K562 (cell line): ENCODE results near the gene MARS1. TPM values are rescaled to one million over a fixed set of nuclear protein-coding genes. Genes with fewer than 3 reads are reported as not detected.

Experiments used
- BCL6 ChIP-seq: fragments of 250-450 bp; sonication (Bioruptor Pico); IDR thresholded peaks from 2 replicates; pipeline ENCODE4 v1.4.0; 2020
- CC2D1A ChIP-seq: fragments of 450-650 bp; IDR thresholded peaks from 2 replicates; pipeline ENCODE4 v1.6.1; 2017; ENCODE audit warnings: mild to moderate bottlenecking
- CREB1 ChIP-seq, 2 experiments: sonication (generic) in 1 of 2; formaldehyde crosslinking in 1 of 2; IDR thresholded peaks; 2 replicates each; pipeline versions ENCODE4 v1.6.1 to v1.8.0; 2012 to 2022; ENCODE audit warnings: inconsistent platforms in 1 of 2, mild to moderate bottlenecking in 1 of 2, missing genetic modification reagents in 1 of 2, moderate library complexity in 1 of 2
- MBD2 ChIP-seq: sonication (generic); IDR thresholded peaks from 2 replicates; pipeline ENCODE4 v1.6.1; 2016; ENCODE audit warnings: low read depth, borderline replicate concordance
- TGIF2 ChIP-seq: sonication (generic); formaldehyde crosslinking; IDR thresholded peaks from 2 replicates; pipeline ENCODE4 v1.8.1; 2022; ENCODE audit warnings: mild to moderate bottlenecking, missing genetic modification reagents, moderate library complexity
- U2AF1 ChIP-seq: fragments of 200-400 bp; formaldehyde crosslinking; optimal IDR thresholded peaks from 2 replicates; pipeline ENCODE3; 2017; ENCODE audit warnings: mild to moderate bottlenecking, low read depth, low read length, moderate library complexity
- ZNF263 ChIP-seq: sonication (generic); formaldehyde crosslinking; IDR thresholded peaks from 2 replicates; pipeline ENCODE4 v1.8.0; 2022; ENCODE audit warnings: mild to moderate bottlenecking, missing genetic modification reagents, borderline replicate concordance
- ZNF695 ChIP-seq: fragments of 450-650 bp; formaldehyde crosslinking; IDR thresholded peaks from 2 replicates; pipeline ENCODE4 v1.4.0; 2020; ENCODE audit warnings: mild to moderate bottlenecking, moderate library complexity
- ZNF707 ChIP-seq: fragments of 250-450 bp; sonication (Bioruptor Pico); conservative IDR thresholded peaks from 2 replicates; pipeline ENCODE4 v1.8.0; 2022; ENCODE audit warnings: inconsistent platforms, mild to moderate bottlenecking, moderate library complexity
- ZNF75A ChIP-seq: fragments of 450-650 bp; formaldehyde crosslinking; IDR thresholded peaks from 2 replicates; pipeline ENCODE4 v1.4.0; 2020; ENCODE audit warnings: mild to moderate bottlenecking
- ZNF780A ChIP-seq: fragments of 250-450 bp; sonication (Bioruptor Pico); IDR thresholded peaks from 2 replicates; pipeline ENCODE4 v1.5.0; 2021; ENCODE audit warnings: mild to moderate bottlenecking
- polyA plus RNA-seq, 8 experiments: library from polyadenylated mRNA; depleted of rRNA in 4 of 8; stranded (reverse) in 5 of 8; unstranded in 3 of 8; fragments of >200 nt; fragmentation: Nextera tagmentation in 2 of 8; fragmentation: Illumina TruSeq in 1 of 8; extraction: Ambion mirVana in 2 of 8; extraction: Trizol in 1 of 8; gene quantifications; 2 replicates each; pipeline versions ENCODE4 v1.2.1 to v1.2.3, GENCODE V29; 2011 to 2014; ENCODE audit warnings: inconsistent platforms in 1 of 8, missing spikeins in 1 of 8
- total RNA-seq, 7 experiments: library from RNA; depleted of rRNA in 6 of 7; stranded (reverse); fragments of >200 nt in 6 of 7; fragmentation: Illumina TruSeq in 2 of 7; extraction: Trizol in 2 of 7; gene quantifications; 2 replicates each; pipeline versions ENCODE4 v1.2.1 to v1.2.3, GENCODE V29; 2011 to 2021; ENCODE audit warnings: low replicate concordance in 1 of 7
- TF ChIP-seq, protein P1 (sequence below): fragments of 450-650 bp; IDR thresholded peaks from 2 replicates; pipeline ENCODE4 v1.6.1; 2018; ENCODE audit not compliant: partially characterized antibody
- TF ChIP-seq, protein P2 (sequence below), 2 experiments: fragments of 450-650 bp in 1 of 2; sonication (generic) in 1 of 2; formaldehyde crosslinking; conservative IDR thresholded peaks; 2 replicates each; pipeline versions ENCODE4 v1.4.0 to v1.8.1; 2020 to 2022; ENCODE audit warnings: mild to moderate bottlenecking in 1 of 2, missing genetic modification reagents in 1 of 2
- TF ChIP-seq, protein P3 (sequence below): IDR thresholded peaks from 3 replicates; pipeline ENCODE4 v1.6.1; 2011; ENCODE audit warnings: borderline replicate concordance, mild to moderate bottlenecking; ENCODE audit not compliant: insufficient read length, insufficient read depth
- TF ChIP-seq, protein P4 (sequence below): sonication (generic); formaldehyde crosslinking; IDR thresholded peaks from 2 replicates; pipeline ENCODE4 v1.9.0; 2022; ENCODE audit warnings: mild to moderate bottlenecking, missing genetic modification reagents

MARS1 gene
- total and polyA plus RNA-seq, 9 of the 15 experiments (the other 6 are each of a cell fraction or from before 2014, with no cell fraction given): 117 to 382 (median 220) TPM

DNA sequence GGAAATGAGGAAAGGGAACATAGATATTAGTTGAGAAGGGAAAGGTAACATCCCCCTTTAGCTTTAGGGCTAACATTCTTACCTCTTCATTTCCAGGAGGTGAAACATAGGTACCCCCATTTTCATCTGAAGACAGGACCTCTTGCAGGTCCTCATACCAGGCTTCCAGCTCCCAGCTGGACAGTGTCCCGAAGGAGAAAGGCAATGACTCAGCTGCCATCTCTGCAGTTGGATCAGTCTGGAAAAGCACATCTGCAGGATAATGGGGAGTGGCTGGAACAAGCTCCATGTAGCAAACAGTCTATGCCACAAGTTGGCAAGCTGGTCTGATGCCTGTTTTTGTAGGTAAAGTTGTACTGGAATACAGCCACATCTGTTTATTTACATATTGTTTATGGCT, 29.3 kb downstream of the MARS1 start (continued):
- TF ChIP-seq ZNF75A (CRISPR knock-in tag): no peak
- TF ChIP-seq, protein P1, sequence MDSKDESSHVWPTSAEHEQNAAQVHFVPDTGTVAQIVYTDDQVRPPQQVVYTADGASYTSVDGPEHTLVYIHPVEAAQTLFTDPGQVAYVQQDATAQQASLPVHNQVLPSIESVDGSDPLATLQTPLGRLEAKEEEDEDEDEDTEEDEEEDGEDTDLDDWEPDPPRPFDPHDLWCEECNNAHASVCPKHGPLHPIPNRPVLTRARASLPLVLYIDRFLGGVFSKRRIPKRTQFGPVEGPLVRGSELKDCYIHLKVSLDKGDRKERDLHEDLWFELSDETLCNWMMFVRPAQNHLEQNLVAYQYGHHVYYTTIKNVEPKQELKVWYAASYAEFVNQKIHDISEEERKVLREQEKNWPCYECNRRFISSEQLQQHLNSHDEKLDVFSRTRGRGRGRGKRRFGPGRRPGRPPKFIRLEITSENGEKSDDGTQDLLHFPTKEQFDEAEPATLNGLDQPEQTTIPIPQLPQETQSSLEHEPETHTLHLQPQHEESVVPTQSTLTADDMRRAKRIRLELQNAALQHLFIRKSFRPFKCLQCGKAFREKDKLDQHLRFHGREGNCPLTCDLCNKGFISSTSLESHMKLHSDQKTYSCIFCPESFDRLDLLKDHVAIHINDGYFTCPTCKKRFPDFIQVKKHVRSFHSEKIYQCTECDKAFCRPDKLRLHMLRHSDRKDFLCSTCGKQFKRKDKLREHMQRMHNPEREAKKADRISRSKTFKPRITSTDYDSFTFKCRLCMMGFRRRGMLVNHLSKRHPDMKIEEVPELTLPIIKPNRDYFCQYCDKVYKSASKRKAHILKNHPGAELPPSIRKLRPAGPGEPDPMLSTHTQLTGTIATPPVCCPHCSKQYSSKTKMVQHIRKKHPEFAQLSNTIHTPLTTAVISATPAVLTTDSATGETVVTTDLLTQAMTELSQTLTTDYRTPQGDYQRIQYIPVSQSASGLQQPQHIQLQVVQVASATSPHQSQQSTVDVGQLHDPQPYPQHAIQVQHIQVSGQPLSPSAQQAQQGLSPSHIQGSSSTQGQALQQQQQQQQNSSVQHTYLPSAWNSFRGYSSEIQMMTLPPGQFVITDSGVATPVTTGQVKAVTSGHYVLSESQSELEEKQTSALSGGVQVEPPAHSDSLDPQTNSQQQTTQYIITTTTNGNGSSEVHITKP: peak; percentile 15
- no peak for TF ChIP-seq TGIF2 (CRISPR knock-in tag)
- no peak for TF ChIP-seq CC2D1A
- TF ChIP-seq CREB1 (IDR thresholded peaks at IDR 0.05): no peak
- no peak for TF ChIP-seq CREB1 (CRISPR knock-in tag; IDR thresholded peaks at IDR 0.05)
- 0 out of 2 replicates have a peak, but pooled peaks have one; percentile 22 for TF ChIP-seq ZNF780A
- 0 out of 2 replicates have a peak, but pooled peaks have one; percentile 2 for TF ChIP-seq ZNF263 (CRISPR knock-in tag)
- TF ChIP-seq ZNF707 (CRISPR knock-in tag): no peak
- TF ChIP-seq, protein P2, sequence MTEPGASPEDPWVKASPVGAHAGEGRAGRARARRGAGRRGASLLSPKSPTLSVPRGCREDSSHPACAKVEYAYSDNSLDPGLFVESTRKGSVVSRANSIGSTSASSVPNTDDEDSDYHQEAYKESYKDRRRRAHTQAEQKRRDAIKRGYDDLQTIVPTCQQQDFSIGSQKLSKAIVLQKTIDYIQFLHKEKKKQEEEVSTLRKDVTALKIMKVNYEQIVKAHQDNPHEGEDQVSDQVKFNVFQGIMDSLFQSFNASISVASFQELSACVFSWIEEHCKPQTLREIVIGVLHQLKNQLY (CRISPR knock-in tag; conservative IDR thresholded peaks at IDR 0.05): no peak
- TF ChIP-seq U2AF1: no peak
- TF ChIP-seq ZNF695: no peak
- TF ChIP-seq, protein P3, sequence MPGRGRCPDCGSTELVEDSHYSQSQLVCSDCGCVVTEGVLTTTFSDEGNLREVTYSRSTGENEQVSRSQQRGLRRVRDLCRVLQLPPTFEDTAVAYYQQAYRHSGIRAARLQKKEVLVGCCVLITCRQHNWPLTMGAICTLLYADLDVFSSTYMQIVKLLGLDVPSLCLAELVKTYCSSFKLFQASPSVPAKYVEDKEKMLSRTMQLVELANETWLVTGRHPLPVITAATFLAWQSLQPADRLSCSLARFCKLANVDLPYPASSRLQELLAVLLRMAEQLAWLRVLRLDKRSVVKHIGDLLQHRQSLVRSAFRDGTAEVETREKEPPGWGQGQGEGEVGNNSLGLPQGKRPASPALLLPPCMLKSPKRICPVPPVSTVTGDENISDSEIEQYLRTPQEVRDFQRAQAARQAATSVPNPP: no peak
- TF ChIP-seq, protein P4, sequence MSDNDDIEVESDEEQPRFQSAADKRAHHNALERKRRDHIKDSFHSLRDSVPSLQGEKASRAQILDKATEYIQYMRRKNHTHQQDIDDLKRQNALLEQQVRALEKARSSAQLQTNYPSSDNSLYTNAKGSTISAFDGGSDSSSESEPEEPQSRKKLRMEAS (CRISPR knock-in tag): no peak
- TF ChIP-seq MBD2: no peak
- no peak for TF ChIP-seq BCL6 (CRISPR knock-in tag)
- TF ChIP-seq, all 486 proteins: peak for 17
